Astrocyte of the cerebellum (primary cell): ENCODE data around the gene JPH2.

ENCODE experiments used
- DNase-seq: peaks from one replicate; pipeline ENCODE4 v3.0.0-alpha.2; 2011; ENCODE audit warnings: low read depth
- H3K4me3 ChIP-seq: 2 replicates; pipeline ENCODE4 v1.5.1; 2011; ENCODE audit warnings: mild to moderate bottlenecking, low read depth, low read length, moderate library complexity
- in situ Hi-C: cut with HindIII; loops from 2 replicates; pipeline ENCODE4 v1.10.0; 2017; ENCODE audit warnings: low sequenced_read_pairs
- TF ChIP-seq, protein P1 (sequence below): IDR thresholded peaks from 2 replicates; pipeline ENCODE4 v1.5.1; 2012; ENCODE audit warnings: low read length, low read depth, moderate library complexity, mild to moderate bottlenecking; ENCODE audit errors: missing control alignments

The JPH2 gene

DNA sequence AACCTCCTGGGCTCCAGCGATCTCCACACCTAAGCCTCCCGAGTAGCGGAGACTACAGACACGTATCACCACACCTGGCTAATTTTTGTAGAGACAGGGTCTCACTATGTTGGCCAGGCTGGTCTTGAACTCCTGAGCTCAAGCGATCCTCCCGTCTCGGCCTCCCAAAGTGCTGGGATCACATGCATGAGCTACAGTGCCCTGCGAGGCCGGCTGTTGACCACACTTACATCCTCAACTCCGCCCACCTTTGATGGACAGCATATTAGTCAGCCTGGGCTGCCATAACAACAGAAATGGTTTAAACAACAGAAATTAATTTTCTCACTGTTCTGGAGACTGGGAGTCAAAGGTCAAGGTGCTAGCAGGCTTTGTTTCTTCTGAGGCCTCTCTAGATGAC is 107.7 kb downstream of the JPH2 start:
- TF ChIP-seq, protein P1, sequence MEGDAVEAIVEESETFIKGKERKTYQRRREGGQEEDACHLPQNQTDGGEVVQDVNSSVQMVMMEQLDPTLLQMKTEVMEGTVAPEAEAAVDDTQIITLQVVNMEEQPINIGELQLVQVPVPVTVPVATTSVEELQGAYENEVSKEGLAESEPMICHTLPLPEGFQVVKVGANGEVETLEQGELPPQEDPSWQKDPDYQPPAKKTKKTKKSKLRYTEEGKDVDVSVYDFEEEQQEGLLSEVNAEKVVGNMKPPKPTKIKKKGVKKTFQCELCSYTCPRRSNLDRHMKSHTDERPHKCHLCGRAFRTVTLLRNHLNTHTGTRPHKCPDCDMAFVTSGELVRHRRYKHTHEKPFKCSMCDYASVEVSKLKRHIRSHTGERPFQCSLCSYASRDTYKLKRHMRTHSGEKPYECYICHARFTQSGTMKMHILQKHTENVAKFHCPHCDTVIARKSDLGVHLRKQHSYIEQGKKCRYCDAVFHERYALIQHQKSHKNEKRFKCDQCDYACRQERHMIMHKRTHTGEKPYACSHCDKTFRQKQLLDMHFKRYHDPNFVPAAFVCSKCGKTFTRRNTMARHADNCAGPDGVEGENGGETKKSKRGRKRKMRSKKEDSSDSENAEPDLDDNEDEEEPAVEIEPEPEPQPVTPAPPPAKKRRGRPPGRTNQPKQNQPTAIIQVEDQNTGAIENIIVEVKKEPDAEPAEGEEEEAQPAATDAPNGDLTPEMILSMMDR: no peak
- in situ Hi-C loops: loop anchor here (25.0 kb wide), 1 partner anchor 317 kb away; no protein-coding TSS in a partner anchor
- no peak overlapping the region for H3K4me3 ChIP-seq
- no peak for DNase-seq

DNA sequence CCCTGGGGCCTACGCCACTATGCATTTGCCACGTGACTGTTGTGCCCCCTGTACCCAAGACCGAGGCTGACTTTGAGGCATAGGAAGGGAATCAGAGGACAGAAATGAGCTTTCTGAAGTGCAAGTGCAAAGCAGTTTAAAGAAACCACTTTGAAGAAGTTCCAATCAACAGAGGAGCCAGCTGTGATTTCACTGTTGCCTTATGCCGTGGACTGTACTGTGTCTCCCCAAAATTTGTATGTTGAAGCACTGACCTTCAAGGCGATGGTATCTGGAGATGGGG is 111.1 kb downstream of the JPH2 start:
- H3K4me3 ChIP-seq: no peak overlapping the region
- no peak for DNase-seq
- TF ChIP-seq, protein P1: no peak
- in situ Hi-C loops: loop anchor here (25.0 kb wide), 1 partner anchor 314 kb away; no protein-coding TSS in a partner anchor

- in situ Hi-C loops: loop anchor here (25.0 kb wide), 1 partner anchor 313 kb away; no protein-coding TSS in a partner anchor
- DNase-seq: no peak
- no peak overlapping the region for H3K4me3 ChIP-seq
- TF ChIP-seq, protein P1: no peak
These were observed 111.6 kb downstream of the JPH2 start for GRCh38 chr20:44075191-44075949.

DNA sequence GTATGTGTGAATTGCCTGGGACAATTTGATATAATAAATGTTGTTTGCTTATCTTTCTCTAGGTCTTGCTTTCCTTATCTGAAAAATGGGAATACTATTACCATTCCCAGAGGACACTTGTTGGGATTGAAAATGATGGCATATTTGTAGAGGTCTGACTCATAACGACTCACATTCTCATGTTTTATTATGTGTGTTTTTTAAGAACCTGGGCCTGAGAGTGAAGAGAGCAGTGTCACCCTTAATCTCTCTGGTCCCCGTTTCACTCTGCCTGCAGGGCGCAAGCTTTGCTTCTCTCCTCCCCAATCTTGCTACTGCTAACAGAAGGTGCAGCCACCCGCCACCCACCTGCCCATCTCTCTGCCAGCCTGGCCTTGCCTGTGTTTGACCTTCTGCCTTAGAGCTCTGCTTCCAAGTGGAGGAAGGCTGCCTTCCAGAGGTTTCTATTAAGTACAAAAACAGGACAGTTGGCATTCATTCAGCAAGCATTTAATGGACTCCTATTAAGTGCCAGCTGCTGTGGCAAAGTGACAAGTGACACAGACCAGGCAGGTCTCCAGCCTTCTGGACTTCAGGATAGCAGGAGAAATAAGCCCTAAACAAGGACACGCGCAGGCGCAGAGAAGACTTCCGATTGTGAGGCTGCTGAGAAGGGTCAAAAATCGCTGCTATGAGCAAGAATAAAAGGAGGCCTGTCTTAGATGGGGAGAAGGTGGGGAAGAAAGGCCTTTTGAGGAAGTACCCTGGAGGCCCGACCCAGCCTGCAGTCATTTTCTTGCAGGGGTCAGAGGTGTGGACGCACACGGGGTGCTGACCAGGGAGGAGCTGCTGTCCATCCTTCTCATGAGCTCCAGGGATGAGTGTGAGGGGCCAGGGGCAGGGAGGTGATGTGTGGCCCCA is 112.5 kb downstream of the JPH2 start:
- DNase-seq: no peak
- in situ Hi-C loops: loop anchor here (25.0 kb wide), 1 partner anchor 312 kb away; no protein-coding TSS in a partner anchor
- H3K4me3 ChIP-seq: no peak overlapping the region

DNA sequence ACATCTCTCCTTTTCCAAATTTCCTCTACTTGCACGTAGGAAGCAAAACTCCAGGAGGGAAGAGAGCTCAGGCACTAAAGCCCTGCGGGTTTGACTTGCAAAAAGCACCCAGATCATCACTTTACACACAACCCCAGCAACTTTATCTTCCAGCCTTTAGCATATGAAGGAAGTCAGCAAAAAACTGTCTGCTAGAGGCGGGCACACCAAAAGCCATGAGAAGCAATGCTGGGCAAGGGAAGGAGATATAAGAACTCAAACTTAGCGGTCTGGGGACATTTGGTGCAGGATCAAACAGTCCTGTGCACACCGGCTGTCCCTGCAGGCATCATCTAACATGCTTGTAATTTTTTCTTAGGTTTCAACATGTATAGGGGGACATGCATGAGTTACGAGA is 113.3 kb downstream of the JPH2 start:
- no peak overlapping the region for H3K4me3 ChIP-seq
- TF ChIP-seq, protein P1: no peak
- in situ Hi-C loops: no loop called here
- DNase-seq: no peak

More for the DNA sequence above, 112.5 kb downstream of the JPH2 start:
- TF ChIP-seq, protein P1: no peak

DNA sequence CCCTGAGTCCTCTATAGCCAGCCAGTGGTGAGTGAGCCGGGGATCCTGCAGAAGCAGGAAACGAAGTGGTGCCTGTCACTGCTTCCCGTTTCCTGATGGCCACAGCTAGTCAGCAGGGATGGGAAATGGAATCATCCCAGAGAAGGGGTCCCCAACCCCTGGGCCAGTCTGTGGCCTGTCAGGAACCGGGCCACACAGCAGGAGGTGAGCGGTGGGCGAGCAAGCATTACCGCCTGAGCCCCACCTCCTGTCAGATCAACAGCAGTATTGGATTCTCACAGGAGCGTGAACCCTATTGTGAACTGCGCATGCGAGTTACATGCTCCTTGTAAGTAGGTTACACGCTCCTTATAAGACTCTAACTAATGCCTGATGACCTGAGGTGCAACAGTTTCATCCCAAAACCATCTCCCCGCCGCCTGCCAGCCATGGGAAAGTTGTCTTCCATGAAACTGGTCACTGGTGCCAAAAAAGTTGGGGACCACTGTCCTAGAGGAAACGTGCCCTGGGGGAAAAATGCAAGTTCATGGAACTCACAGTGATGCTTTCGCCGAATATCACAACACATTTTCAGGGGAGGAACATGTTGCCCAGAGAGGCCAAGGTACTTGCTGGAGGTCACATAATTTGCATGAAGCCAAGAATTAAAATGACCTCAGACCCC is 113.8 kb downstream of the JPH2 start:
- in situ Hi-C loops: no loop called here
- no peak overlapping the region for H3K4me3 ChIP-seq
- no peak for DNase-seq
- TF ChIP-seq, protein P1: no peak
